Measurements from ENCODE around the gene SELE. TPM values are rescaled to one million over a fixed set of nuclear protein-coding genes. Genes with fewer than 3 reads are reported as not detected.
A peak's percentile ranks its signal among the peaks of the same experiment; 100 is the strongest.
"Not testable (repeated sequence)": the region's sequence is repeated elsewhere in the genome, so short reads cannot be mapped to it uniquely, and the experiment has no call there.

Gene SELE
- total and polyA plus RNA-seq, 9 of the 15 experiments (the other 6 are each of a cell fraction or from before 2014, with no cell fraction given), result 0.08 TPM; not detected in 8

DNA sequence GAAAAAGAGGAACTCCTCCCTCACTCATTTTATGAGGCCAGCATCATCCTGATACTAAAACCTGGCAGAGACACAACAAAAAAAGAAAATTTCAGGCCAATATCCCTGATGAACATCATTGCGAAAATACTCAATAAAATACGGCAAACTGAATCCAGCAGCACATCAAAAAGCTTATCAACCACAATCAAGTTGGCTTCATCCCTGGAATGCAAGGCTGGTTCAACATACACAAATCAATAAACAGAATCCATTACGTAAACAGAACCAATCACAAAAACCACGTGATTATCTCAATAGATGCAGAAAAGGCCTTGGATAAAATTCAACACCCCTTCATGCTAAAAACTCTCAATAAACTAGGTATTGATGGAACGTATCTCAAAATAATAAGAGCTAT, 20.8 kb downstream of the SELE start:
- H3K4me2 ChIP-seq (ENCODE audit: insufficient read depth, low read length); H3K27me3 ChIP-seq (ENCODE audit: control insufficient read depth in 2 of 2, insufficient read depth in 2 of 2, low read length in 2 of 2); H3K4me1 ChIP-seq (replicated peaks in 1 of 2; ENCODE audit: control insufficient read depth in 2 of 2, insufficient read depth in 2 of 2, low read length in 2 of 2); ATAC-seq; H3K36me3 ChIP-seq (ENCODE audit: control insufficient read depth, insufficient read depth, low read length); FAIRE-seq; POLR2A ChIA-PET; DNase-seq (ENCODE audit: extremely low read depth in 1 of 4, low spot score in 3 of 4); H3K27ac ChIP-seq (ENCODE audit: extremely low read depth, low read depth, low read length); H2AFZ ChIP-seq (ENCODE audit: low read depth, low read length); H3K9me1 ChIP-seq (ENCODE audit: control insufficient read depth, insufficient read depth, low read length); H4K20me1 ChIP-seq (replicated peaks; ENCODE audit: control insufficient read depth, insufficient read depth, low read length); H3K9me3 ChIP-seq (replicated peaks; ENCODE audit: control insufficient read depth, insufficient read depth, low read depth, low read length); BruUV-seq (replicated peaks); H3K79me2 ChIP-seq (ENCODE audit: control insufficient read depth, insufficient read depth, low read length); H3K9ac ChIP-seq (ENCODE audit: insufficient read depth in 1 of 2, low read depth in 2 of 2, low read length in 2 of 2); H3K4me3 ChIP-seq: not testable (repeated sequence)
- WGBS (ENCODE audit: insufficient coverage, low coverage, missing lambda C conversion rate), result 2% methylated on average over 5 of the region's 5 CpGs
- in situ Hi-C loops (cut with MboI) (loop anchor here (10.0 kb wide), 1 partner anchor 108 kb away; no protein-coding TSS in a partner anchor), intact Hi-C loops (cut with micrococcal nuclease) (loop anchor here (2.0 to 5.0 kb wide), 2 partner anchors 96 to 126 kb away; partner anchors contain the start of gene F5)
- CTCF ChIA-PET (ENCODE audit: low intra/inter-chr PET ratio), result interaction anchor here (1.5 kb wide), 1 partner anchor 247 kb away, joined by 5 read pairs; no protein-coding TSS in a partner anchor
- TF ChIP-seq ZNF324 (CRISPR knock-in tag; IDR thresholded peaks at IDR 0.05), result peak; percentile 92

DNA sequence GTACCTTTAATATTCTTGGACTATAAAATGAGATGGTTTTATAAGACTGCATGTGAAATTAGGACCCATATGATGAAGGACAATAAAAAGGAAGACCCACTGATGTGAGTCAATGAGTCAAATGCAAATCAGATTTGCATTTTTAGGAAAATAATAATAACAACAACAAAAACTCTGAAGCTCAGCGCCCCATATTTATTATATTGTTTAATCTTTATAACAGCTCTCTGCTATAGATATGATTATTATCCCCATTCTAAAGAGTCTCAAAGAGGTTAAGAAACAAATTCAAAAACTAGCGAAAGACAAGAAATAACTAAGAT, 21.6 kb downstream of the SELE start:
- 10% methylated on average over 2 of the region's 2 CpGs for WGBS (ENCODE audit: insufficient coverage, low coverage, missing lambda C conversion rate)
- Histone ChIP-seq H3K4me2 (ENCODE audit: insufficient read depth, low read length) (no peak overlapping the region), H3K36me3 (ENCODE audit: control insufficient read depth, insufficient read depth, low read length) (no peaks in the 10 kb centered on the region), H3K4me3 (no peak overlapping the region), H4K20me1 (replicated peaks; ENCODE audit: control insufficient read depth, insufficient read depth, low read length) (no peaks in the 10 kb centered on the region), H2AFZ (ENCODE audit: low read depth, low read length) (no peak overlapping the region), H3K9me1 (ENCODE audit: control insufficient read depth, insufficient read depth, low read length) (no peaks in the 10 kb centered on the region), H3K27ac (ENCODE audit: extremely low read depth, low read depth, low read length) (no peak overlapping the region), H3K27me3 (ENCODE audit: control insufficient read depth in 2 of 2, insufficient read depth in 2 of 2, low read length in 2 of 2) (no peaks in the 10 kb centered on the region), H3K9ac (ENCODE audit: insufficient read depth in 1 of 2, low read depth in 2 of 2, low read length in 2 of 2) (no peak overlapping the region), H3K79me2 (ENCODE audit: control insufficient read depth, insufficient read depth, low read length) (no peaks in the 10 kb centered on the region), H3K9me3 (replicated peaks; ENCODE audit: control insufficient read depth, insufficient read depth, low read depth, low read length) (no peaks in the 10 kb centered on the region), H3K4me1 (replicated peaks in 1 of 2; ENCODE audit: control insufficient read depth in 2 of 2, insufficient read depth in 2 of 2, low read length in 2 of 2) (no peaks in the 10 kb centered on the region)
- intact Hi-C loops (cut with micrococcal nuclease) (loop anchor here (1.0 to 5.0 kb wide), 4 partner anchors 97 to 162 kb away; partner anchors contain the start of gene F5), in situ Hi-C loops (cut with MboI) (loop anchor here (10.0 kb wide), 1 partner anchor 107 kb away; no protein-coding TSS in a partner anchor)
- ATAC-seq (no peak), DNase-seq (ENCODE audit: extremely low read depth in 1 of 4, low spot score in 3 of 4) (no peak), FAIRE-seq (no peak)
- TF ChIP-seq BMI1 (IDR thresholded peaks at IDR 0.05; ENCODE audit: low read length) (peak; percentile 2; the same call in 1 of the 2 replicates), CBFB (CRISPR knock-in tag; IDR thresholded peaks at IDR 0.05) (no peak)
- ChIA-PET POLR2A (interaction anchor here (0.8 kb wide), 1 partner anchor 83 kb away, joined by 3 read pairs; the partner anchor contains the start of gene METTL18), CTCF (ENCODE audit: low intra/inter-chr PET ratio) (interaction anchor here (1.5 to 1.6 kb wide), 2 partner anchors 111 to 246 kb away, joined by 5 to 8 read pairs; no protein-coding TSS in a partner anchor)
- BruUV-seq (replicated peaks), result no TSS peak

All from K562 (cell line).